Kidney (tissue), 14 donors: Measurements from ENCODE around the gene ACTRT2. TPM values are rescaled to one million over a fixed set of nuclear protein-coding genes. Genes with fewer than 3 reads are reported as not detected.

ENCODE experiments used
- DNase-seq, 5 donors: peaks; one replicate each; pipeline ENCODE4 v3.0.0-alpha.2; 2013 to 2020
- FAIRE-seq: peaks from 2 replicates; lab custom pipeline; 2012; peaks lifted over from hg19 to GRCh38; lab: Jason Lieb, UNC
- H3K27ac ChIP-seq, 2 donors: one replicate each; pipeline ENCODE4 v1.7.0; 2013; ENCODE audit warnings: low read depth in 2 of 2, low read length in 2 of 2, inconsistent platforms in 1 of 2
- H3K27me3 ChIP-seq: one replicate; pipeline ENCODE4 v1.7.1; 2013; ENCODE audit warnings: low read length, inconsistent platforms; ENCODE audit not compliant: control insufficient read depth, insufficient read depth
- H3K36me3 ChIP-seq, 3 donors: one replicate each; pipeline versions ENCODE4 v1.7.0 to v1.7.1; 2013; ENCODE audit warnings: low read length in 3 of 3, control low read depth in 1 of 3, inconsistent platforms in 1 of 3; ENCODE audit not compliant: insufficient read depth in 3 of 3, control insufficient read depth in 2 of 3
- H3K4me1 ChIP-seq, 3 donors: one replicate each; pipeline versions ENCODE4 v1.7.0 to v1.7.1; 2013; ENCODE audit warnings: low read length in 3 of 3, inconsistent platforms in 1 of 3, low read depth in 1 of 3; ENCODE audit not compliant: control insufficient read depth in 2 of 3, insufficient read depth in 2 of 3
- H3K4me3 ChIP-seq, 3 donors: one replicate each; pipeline versions ENCODE4 v1.7.0 to v1.8.1; 2013; ENCODE audit warnings: low read length in 3 of 3, control low read depth in 1 of 3, inconsistent platforms in 1 of 3
- H3K9ac ChIP-seq, 3 donors: one replicate each; pipeline versions ENCODE4 v1.7.0 to v1.7.1; 2013; ENCODE audit warnings: low read length in 3 of 3, control low read depth in 1 of 3, inconsistent platforms in 1 of 3
- H3K9me3 ChIP-seq, 3 donors: one replicate each; pipeline versions ENCODE4 v1.7.0 to v1.7.1; 2013; ENCODE audit warnings: low read length in 3 of 3, control low read depth in 1 of 3, inconsistent platforms in 1 of 3; ENCODE audit not compliant: control insufficient read depth in 2 of 3, insufficient read depth in 1 of 3
- intact Hi-C: fragments of 100-400 bp; cut with DNase I; formaldehyde crosslinking; loops from one replicate; pipeline ENCODE4 v1.11.1; 2022
- polyA plus RNA-seq: library from polyadenylated mRNA; stranded (reverse); fragments of 350-450 nt; fragmentation: Illumina TruSeq; extraction: RNeasy Lipid Tissue Mini Kit (QIAGEN cat#74804); gene quantifications from one replicate; pipeline ENCODE4 v1.2.3, GENCODE V29; 2014; ENCODE audit warnings: low read depth, low replicate concordance; ENCODE audit not compliant: insufficient read depth
- total RNA-seq: library from RNA; stranded (reverse); fragmentation: NEBNext Ultra II Directional; extraction: Animal tissue kit (Norgen Biotek cat#: 25700); gene quantifications from one replicate; pipeline ENCODE4 v1.2.1, GENCODE V29; 2021
- TF ChIP-seq, protein P1 (sequence below): IDR thresholded peaks from 3 replicates; pipeline ENCODE4 v1.5.1; 2012; ENCODE audit warnings: mild to moderate bottlenecking, moderate library complexity, borderline replicate concordance; ENCODE audit not compliant: insufficient read depth; ENCODE audit errors: extremely low read depth
- donor health status: control.
- donor health status: control.
- donor health status: control.
- donor health status: control.
- donor health status: control.
- donor health status: DM: yes; HTN: yes; CAD: no.
- donor health status: Normal renal cell carcinoma (clear cell type).

Gene ACTRT2
- total and polyA plus RNA-seq, 2 donors from 2014 or later, result not detected

DNA sequence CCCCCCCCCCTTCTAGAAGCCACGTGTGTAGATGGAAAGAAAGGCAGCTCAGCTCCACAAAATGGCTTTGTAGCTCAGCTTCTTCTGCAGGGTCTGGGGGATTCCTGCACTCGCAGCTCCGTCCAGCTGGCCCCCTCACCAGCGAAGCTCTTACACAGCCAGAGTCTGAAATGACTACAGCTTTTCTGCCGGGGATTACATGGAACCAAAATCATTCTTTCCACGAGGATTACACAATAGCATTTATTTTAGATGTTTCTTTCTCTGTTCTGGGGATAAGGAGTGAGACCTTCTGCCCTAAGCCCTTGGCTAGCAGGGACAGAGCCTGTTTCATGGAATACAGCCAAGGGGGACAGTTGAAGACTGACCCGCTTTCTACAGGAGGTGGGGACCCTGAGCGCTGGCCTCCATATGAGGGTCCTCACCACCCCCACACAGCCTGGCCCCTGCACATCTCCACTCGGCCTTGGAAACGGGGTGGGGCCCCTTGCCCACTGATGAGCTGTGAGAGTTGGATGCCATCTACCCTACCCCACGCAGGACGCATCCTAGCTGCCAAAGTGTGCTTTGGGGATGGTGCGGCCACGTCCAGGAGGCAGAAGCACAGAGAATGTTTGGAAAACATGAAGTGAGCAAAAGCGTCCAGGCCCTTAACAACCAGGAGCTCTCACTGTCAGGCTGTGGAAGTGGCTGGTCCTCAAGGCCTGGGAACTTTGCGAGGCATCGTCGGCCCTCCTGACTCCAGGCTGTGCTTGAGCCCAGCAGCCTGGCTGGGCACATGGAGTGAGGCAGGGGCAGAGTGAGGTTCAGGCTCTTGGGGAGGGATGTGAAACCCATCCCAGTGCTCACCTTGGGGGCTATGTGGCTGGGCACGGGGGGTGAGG, 14.5 kb downstream of the ACTRT2 start:
- H3K9ac ChIP-seq, result no peak overlapping the region
- no peak overlapping the region for H3K4me3 ChIP-seq
- no peaks in the 10 kb centered on the region for H3K4me1 ChIP-seq
- H3K36me3 ChIP-seq, result no peaks in the 10 kb centered on the region
- TF ChIP-seq, protein P1, sequence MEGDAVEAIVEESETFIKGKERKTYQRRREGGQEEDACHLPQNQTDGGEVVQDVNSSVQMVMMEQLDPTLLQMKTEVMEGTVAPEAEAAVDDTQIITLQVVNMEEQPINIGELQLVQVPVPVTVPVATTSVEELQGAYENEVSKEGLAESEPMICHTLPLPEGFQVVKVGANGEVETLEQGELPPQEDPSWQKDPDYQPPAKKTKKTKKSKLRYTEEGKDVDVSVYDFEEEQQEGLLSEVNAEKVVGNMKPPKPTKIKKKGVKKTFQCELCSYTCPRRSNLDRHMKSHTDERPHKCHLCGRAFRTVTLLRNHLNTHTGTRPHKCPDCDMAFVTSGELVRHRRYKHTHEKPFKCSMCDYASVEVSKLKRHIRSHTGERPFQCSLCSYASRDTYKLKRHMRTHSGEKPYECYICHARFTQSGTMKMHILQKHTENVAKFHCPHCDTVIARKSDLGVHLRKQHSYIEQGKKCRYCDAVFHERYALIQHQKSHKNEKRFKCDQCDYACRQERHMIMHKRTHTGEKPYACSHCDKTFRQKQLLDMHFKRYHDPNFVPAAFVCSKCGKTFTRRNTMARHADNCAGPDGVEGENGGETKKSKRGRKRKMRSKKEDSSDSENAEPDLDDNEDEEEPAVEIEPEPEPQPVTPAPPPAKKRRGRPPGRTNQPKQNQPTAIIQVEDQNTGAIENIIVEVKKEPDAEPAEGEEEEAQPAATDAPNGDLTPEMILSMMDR, result no peak
- no peaks in the 10 kb centered on the region for H3K27me3 ChIP-seq
- intact Hi-C loops, result no loop called here
- DNase-seq (peak in 2 of 5 donors; percentile 23 to 51), FAIRE-seq (no peak)
- H3K9me3 ChIP-seq, result no peaks in the 10 kb centered on the region
- H3K27ac ChIP-seq, result no peak overlapping the region

DNA sequence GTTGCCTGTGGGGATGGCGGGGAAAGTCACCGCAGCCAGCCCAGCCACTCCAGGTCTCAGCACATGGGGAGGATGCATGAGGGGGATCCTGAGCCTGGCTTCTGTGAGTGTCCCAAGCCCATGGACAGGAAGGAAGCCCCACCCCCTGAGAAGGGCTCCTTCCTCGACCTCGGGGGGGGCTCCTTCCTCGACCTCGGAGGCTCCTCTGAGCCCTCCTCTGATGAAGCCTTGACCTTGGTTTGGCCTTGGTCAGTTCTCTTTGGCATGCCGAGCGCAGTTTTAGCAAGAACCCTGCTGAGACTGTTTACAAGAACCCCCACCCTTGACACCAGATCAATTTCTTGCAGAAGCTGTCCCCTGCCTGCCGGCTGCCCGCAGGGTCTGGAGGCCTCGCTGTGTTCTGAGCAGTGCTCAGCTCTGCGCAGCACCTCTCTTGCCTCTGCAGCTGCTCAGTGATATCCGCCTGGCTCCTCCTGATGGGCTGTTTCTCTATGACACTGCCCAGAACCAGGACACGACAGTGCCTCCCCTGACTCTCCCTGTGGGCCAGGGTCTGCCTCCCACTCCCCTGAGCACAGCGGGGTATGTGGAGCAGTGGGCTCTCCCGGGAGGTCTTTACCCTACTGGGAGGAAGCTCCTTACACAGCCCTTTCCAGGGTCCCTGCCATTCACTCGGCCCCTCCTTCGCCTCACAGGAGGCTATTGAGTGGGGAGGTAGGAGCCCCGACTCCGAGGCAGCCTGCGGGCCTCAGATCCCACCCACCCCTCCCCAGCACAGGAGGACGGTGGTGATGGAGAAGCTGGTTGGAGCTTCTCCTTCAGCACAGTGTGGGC, 15.4 kb downstream of the ACTRT2 start:
- H3K27me3 ChIP-seq, result no peaks in the 10 kb centered on the region

DNA sequence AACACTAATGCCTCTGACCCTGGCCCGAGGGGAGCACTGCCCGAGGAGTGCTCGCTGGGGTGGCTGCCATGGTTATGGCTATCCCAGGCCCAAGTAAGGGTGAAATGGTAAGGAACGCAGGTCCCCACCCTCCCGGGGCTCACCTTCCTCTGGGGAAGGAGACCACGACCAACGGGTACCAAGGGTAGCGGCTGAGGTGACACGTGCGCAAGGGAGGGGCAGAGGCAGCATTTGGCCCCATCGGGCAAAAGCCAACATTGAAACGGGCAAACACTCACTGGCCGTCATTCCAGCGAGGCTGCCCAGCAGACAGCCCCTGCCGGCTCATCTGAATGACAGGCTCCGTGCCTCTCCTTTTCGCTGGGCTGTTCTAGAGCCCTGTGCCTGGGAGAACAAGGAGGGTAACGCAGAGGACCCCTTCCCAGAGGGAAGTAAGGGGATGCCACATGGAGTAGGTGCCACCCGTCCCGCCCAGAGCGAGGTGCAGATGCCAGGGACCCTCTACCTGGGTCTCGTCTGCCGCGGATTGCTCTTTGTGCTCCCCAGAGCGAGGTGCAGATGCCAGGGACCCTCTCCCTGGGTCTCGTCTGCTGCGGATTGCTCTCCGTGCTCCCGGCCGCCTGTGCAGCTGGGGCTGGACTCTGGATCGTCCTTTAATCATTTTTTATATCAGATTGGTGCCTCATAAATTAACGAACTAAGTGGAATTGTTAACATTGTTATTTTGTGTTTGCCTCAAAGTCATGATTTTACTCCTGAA, 16.2 kb downstream of the ACTRT2 start:
- DNase-seq, result peak in 2 of 5 donors; percentile 27 to 35
- H3K27ac ChIP-seq, result no peak overlapping the region

More for the DNA sequence above, 15.4 kb downstream of the ACTRT2 start:
- TF ChIP-seq, protein P1, result no peak
- Histone ChIP-seq H3K4me3 (no peak overlapping the region), H3K9ac (no peak overlapping the region), H3K36me3 (no peaks in the 10 kb centered on the region), H3K4me1 (no peaks in the 10 kb centered on the region), H3K9me3 (no peaks in the 10 kb centered on the region), H3K27ac (no peak overlapping the region)
- DNase-seq (peak in 2 of 5 donors; percentile 27 to 47), FAIRE-seq (no peak)
- intact Hi-C loops, result no loop called here

More for the DNA sequence above, 16.2 kb downstream of the ACTRT2 start:
- no peak for FAIRE-seq
- no peak overlapping the region for H3K9ac ChIP-seq
- no peaks in the 10 kb centered on the region for H3K4me1 ChIP-seq
- H3K36me3 ChIP-seq, result no peaks in the 10 kb centered on the region
- no peaks in the 10 kb centered on the region for H3K9me3 ChIP-seq
- intact Hi-C loops, result no loop called here
- H3K4me3 ChIP-seq, result no peak overlapping the region
- H3K27me3 ChIP-seq, result no peaks in the 10 kb centered on the region
- TF ChIP-seq, protein P1, result no peak
